ENCODE results near the gene MLC1.

The MLC1 gene

GRCh38 chr22:50083462-50084079, 1.7 kb downstream of the MLC1 start:
- Histone ChIP-seq H3K27me3 (ENCODE audit: insufficient read depth, poor library complexity, severe bottlenecking) (no peaks in the 10 kb centered on the region), H3K4me1 (ENCODE audit: insufficient read depth, poor library complexity, severe bottlenecking) (peaks cover 10% of the 10 kb centered on the region), H3K9me3 (ENCODE audit: severe bottlenecking) (no peaks in the 10 kb centered on the region), H3K4me3 (ENCODE audit: severe bottlenecking) (no peak overlapping the region), H3K36me3 (ENCODE audit: low read depth) (no peaks in the 10 kb centered on the region), H3K27ac (ENCODE audit: poor library complexity, severe bottlenecking) (no peak overlapping the region)
- TF ChIP-seq CTCF (IDR thresholded peaks at IDR 0.05; ENCODE audit: poor library complexity, severe bottlenecking) = no peak
- DNase-seq (ENCODE audit: low spot score) (no peak), ATAC-seq (ENCODE audit: low read depth) (no peak; the same call in 2 of the 3 replicates)

DNA sequence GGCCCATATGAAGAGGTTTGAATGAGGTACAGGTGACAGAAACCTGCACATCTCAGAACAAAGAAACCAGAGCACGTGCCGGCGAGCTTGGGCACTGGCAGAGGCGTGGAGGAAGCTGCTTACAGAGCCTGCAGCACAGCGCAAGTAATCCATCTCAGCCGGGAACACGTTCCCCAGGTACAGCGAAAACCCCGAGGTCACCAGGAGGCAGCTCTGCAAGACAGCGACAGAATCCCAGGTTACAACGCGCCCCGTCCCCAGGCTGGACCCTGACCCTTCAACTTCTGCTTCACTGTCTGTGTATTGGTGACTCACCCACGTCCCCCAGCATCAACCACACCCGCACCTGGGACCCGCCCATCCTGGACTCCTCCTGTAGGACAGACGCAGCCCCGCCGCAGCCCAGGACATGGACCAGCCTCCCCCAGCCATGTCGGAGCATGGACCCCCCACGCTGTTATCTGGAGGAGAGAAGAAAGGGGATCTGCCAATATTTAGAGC, 2.2 kb downstream of the MLC1 start:
- Histone ChIP-seq H3K27ac (ENCODE audit: poor library complexity, severe bottlenecking) (no peak overlapping the region), H3K27me3 (ENCODE audit: insufficient read depth, poor library complexity, severe bottlenecking) (no peaks in the 10 kb centered on the region), H3K9me3 (ENCODE audit: severe bottlenecking) (no peaks in the 10 kb centered on the region), H3K4me1 (ENCODE audit: insufficient read depth, poor library complexity, severe bottlenecking) (peaks cover 10% of the 10 kb centered on the region), H3K4me3 (ENCODE audit: severe bottlenecking) (no peak overlapping the region), H3K36me3 (ENCODE audit: low read depth) (no peaks in the 10 kb centered on the region)
- ATAC-seq (ENCODE audit: low read depth) (peak; percentile 72), DNase-seq (ENCODE audit: low spot score) (no peak)
- no peak for TF ChIP-seq CTCF (IDR thresholded peaks at IDR 0.05; ENCODE audit: poor library complexity, severe bottlenecking)

GRCh38 chr22:50082197-50082715, 3.0 kb downstream of the MLC1 start:
- no peak overlapping the region for H3K4me3 ChIP-seq (ENCODE audit: severe bottlenecking)
- no peaks in the 10 kb centered on the region for H3K27me3 ChIP-seq (ENCODE audit: insufficient read depth, poor library complexity, severe bottlenecking)
- ATAC-seq (ENCODE audit: low read depth) (no peak), DNase-seq (ENCODE audit: low spot score) (no peak)
- TF ChIP-seq CTCF (IDR thresholded peaks at IDR 0.05; ENCODE audit: poor library complexity, severe bottlenecking) = no peak
- H3K27ac ChIP-seq (ENCODE audit: poor library complexity, severe bottlenecking) = no peak overlapping the region
- H3K36me3 ChIP-seq (ENCODE audit: low read depth) = no peaks in the 10 kb centered on the region
- peaks cover 10% of the 10 kb centered on the region for H3K4me1 ChIP-seq (ENCODE audit: insufficient read depth, poor library complexity, severe bottlenecking)
- H3K9me3 ChIP-seq (ENCODE audit: severe bottlenecking) = no peaks in the 10 kb centered on the region

GRCh38 chr22:50081426-50082196, 3.6 kb downstream of the MLC1 start:
- no peak for ATAC-seq (ENCODE audit: low read depth)
- no peak for DNase-seq (ENCODE audit: low spot score)
- H3K36me3 ChIP-seq (ENCODE audit: low read depth) = no peaks in the 10 kb centered on the region
- peaks cover 10% of the 10 kb centered on the region for H3K4me1 ChIP-seq (ENCODE audit: insufficient read depth, poor library complexity, severe bottlenecking)
- no peaks in the 10 kb centered on the region for H3K9me3 ChIP-seq (ENCODE audit: severe bottlenecking)
- no peak for TF ChIP-seq CTCF (IDR thresholded peaks at IDR 0.05; ENCODE audit: poor library complexity, severe bottlenecking)
- H3K27ac ChIP-seq (ENCODE audit: poor library complexity, severe bottlenecking) = no peak overlapping the region
- H3K27me3 ChIP-seq (ENCODE audit: insufficient read depth, poor library complexity, severe bottlenecking) = no peaks in the 10 kb centered on the region
- H3K4me3 ChIP-seq (ENCODE audit: severe bottlenecking) = no peak overlapping the region

Data from RWPE2 (cell line).